ENCODE measurements around the gene GRK5. TPM values are rescaled to one million over a fixed set of nuclear protein-coding genes. Genes with fewer than 3 reads are reported as not detected.

GRK5 gene
- total and polyA plus RNA-seq, 12 donors, result 9.3 to 96.4 (median 21.5) TPM

DNA sequence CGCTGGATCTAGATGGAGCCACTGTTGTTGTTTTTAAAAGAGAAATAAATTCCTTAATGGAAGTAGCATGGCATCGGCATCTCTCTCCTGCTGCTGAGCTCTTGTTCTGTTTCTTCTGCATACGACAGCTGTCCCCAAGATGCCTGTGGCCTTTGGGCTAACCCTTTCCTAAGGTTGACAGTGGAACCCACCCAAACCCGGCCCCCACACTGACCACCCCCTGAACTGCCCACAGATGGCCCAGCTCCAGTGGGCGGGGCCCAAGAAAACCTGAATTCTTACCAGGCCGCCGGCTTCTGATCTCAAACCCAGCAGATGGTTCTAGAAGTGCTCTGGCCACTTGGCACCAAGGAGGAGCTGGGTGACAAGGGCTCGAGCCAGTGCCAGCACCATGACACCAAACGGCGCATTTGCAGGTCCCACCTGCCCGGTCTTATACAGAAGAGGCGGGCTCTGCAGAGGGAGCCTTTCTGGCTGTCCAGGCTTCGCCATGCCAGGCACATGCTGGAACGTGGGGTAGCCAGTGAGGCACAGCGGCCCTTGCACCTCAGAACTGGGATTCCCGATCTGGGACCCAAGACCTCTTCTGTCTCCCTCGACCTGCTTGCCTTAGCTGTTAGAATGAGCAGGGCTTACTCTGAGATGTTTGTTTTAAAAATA is 252.4 kb downstream of the GRK5 start:
- Histone ChIP-seq H3K4me3 (no peak overlapping the region), H3K27ac (no peak overlapping the region), H3K9me3 (replicated peaks in 1 of 3) (no peaks in the 10 kb centered on the region), H3K4me1 (replicated peaks in 1 of 2) (no peaks in the 10 kb centered on the region), H3K27me3 (no peaks in the 10 kb centered on the region), H3K36me3 (replicated peaks in 1 of 2) (peaks cover 0 to 5% of the 10 kb centered on the region in 2 donors)
- TF ChIP-seq CTCF (IDR thresholded peaks at IDR 0.05), result no peak
- no peak for TF ChIP-seq POLR2A (IDR thresholded peaks at IDR 0.05)
- intact Hi-C loops (cut with DNase I), result no loop called here
- no peak for DNase-seq
- WGBS, 4 donors, result 86 to 96% (median 91%) methylated on average over 11 to 17 of the region's 17 CpGs

DNA sequence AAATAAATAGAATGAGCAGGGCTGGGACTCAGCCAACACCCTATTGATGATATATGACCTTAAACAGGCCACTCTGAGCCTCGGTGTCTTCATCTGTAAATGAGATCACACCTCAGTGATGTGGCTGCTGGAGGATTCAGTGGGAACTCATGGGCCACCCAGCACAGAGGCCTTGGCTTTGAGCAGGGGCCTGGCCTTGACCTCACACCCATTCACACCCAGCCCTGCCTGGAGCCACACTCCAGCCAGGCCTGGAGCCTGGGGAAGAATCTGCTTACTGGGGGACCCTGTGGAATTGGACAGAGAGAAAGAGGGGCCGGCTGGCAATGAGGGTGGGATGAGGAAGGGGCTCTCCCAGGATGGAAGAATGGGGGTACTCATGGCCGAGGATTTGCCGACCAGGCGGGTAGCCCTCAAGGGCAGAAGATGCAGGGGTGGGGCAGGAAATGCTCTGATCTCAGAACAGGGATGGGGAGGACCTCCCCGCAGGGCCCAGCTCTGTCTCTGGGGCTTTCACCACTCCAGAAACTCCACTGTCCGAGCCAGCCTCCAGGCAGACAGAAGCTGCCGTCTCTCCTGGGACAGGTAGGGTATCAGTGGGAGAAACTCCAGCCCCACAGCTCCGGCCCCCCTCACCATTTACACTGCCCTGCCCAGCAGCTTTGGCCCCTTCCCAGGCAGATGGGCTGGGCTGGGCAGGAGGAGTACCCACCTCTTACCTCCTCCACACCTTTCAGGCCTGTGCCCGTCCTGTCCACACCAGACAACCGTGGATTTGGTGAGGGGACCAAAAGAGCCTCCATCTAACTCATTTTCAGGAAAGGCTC is 253.2 kb downstream of the GRK5 start:
- Histone ChIP-seq H3K9me3 (replicated peaks in 1 of 3) (no peaks in the 10 kb centered on the region), H3K27ac (no peak overlapping the region), H3K36me3 (replicated peaks in 1 of 2) (no peaks in the 10 kb centered on the region), H3K27me3 (no peaks in the 10 kb centered on the region), H3K4me1 (replicated peaks in 1 of 2) (no peaks in the 10 kb centered on the region), H3K4me3 (no peak overlapping the region)
- DNase-seq, result no peak
- WGBS, 4 donors, result 75 to 84% (median 78%) methylated on average over 7 to 11 of the region's 11 CpGs
- intact Hi-C loops (cut with DNase I), result no loop called here
- TF ChIP-seq POLR2A (IDR thresholded peaks at IDR 0.05) (no peak), CTCF (IDR thresholded peaks at IDR 0.05) (no peak)

DNA sequence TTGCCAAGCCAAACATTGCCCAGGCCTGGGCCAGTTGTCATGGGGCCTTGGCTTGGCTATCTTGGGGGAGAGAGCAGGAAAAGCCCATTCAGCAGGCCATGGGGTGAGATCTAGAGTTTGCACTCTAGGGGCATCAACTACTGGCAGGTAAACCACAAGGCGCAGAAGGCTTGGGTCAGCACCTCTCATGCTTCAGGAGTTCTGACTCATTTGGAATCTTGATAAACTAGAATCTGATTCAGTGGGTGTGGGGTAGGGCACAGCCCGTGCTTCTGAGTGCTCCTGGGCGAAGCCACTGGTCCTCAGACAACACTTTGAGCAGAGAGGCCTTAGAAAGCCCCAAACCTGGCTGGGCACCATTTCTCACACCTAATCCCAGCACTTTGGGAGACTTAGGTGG is 254.0 kb downstream of the GRK5 start:
- no peaks in the 10 kb centered on the region for H3K27me3 ChIP-seq
- 83 to 91% (median 88%) methylated on average over 1 to 3 of the region's 3 CpGs for WGBS, 4 donors
- no peaks in the 10 kb centered on the region for H3K36me3 ChIP-seq (replicated peaks in 1 of 2)
- intact Hi-C loops (cut with DNase I), result no loop called here
- H3K4me1 ChIP-seq (replicated peaks in 1 of 2), result no peaks in the 10 kb centered on the region
- H3K9me3 ChIP-seq (replicated peaks in 1 of 3), result no peaks in the 10 kb centered on the region
- H3K27ac ChIP-seq, result no peak overlapping the region
- H3K4me3 ChIP-seq, result no peak overlapping the region
- TF ChIP-seq CTCF (IDR thresholded peaks at IDR 0.05) (no peak), POLR2A (IDR thresholded peaks at IDR 0.05) (no peak)
- DNase-seq, result no peak

DNA sequence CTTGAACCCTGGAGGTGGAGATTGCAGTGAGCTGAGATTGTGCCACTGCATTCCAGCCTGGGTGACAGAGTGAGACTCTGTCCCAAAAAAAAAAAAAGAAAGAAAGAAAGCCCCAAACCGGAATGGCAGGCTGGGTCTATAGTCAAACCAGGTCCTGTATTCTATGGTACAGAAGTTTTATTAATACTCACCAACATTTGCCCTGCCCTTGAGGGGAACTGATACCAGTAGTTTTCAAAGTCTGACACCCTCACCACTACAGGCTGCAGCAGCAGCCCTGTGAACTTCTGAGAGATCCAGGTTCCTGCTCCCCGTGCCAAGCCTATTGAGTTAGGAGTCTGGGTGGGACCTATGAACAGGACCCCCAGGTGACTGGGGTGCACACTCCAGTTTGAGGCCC is 254.6 kb downstream of the GRK5 start:
- TF ChIP-seq POLR2A (IDR thresholded peaks at IDR 0.05) (no peak), CTCF (IDR thresholded peaks at IDR 0.05) (no peak)

More for the DNA sequence above, 254.6 kb downstream of the GRK5 start:
- Histone ChIP-seq H3K36me3 (replicated peaks in 1 of 2) (no peaks in the 10 kb centered on the region), H3K9me3 (replicated peaks in 1 of 3) (no peaks in the 10 kb centered on the region), H3K4me3 (no peak overlapping the region), H3K27ac (no peak overlapping the region), H3K27me3 (no peaks in the 10 kb centered on the region), H3K4me1 (replicated peaks in 1 of 2) (no peaks in the 10 kb centered on the region)
- no peak for DNase-seq
- intact Hi-C loops (cut with DNase I), result no loop called here
- WGBS, 4 donors, result 79 to 91% (median 85%) methylated on average over 2 of the region's 2 CpGs
